Osteoblast (primary cell): ENCODE measurements around the gene RGL2. TPM values are rescaled to one million over a fixed set of nuclear protein-coding genes. Genes with fewer than 3 reads are reported as not detected.

Experiments used
- DNase-seq: peaks from one replicate; pipeline ENCODE4 v3.0.0; 2011; ENCODE audit warnings: low spot score, mixed read lengths; ENCODE audit not compliant: insufficient read length; ENCODE audit errors: missing footprints
- H2AFZ ChIP-seq: 2 replicates; pipeline ENCODE4 v1.6.0; 2011; ENCODE audit warnings: mild to moderate bottlenecking, low read length
- H3K27ac ChIP-seq: 2 replicates; pipeline ENCODE4 v1.5.1; 2011; ENCODE audit warnings: mild to moderate bottlenecking, low read depth, low read length, moderate library complexity
- H3K27me3 ChIP-seq: 2 replicates; pipeline ENCODE4 v1.6.0; 2012; ENCODE audit warnings: mild to moderate bottlenecking, control low read depth, inconsistent platforms, low read length, moderate library complexity; ENCODE audit not compliant: insufficient read depth
- H3K36me3 ChIP-seq: 2 replicates; pipeline ENCODE4 v1.5.1; 2011; ENCODE audit warnings: mild to moderate bottlenecking, low read length, control low read depth, moderate library complexity; ENCODE audit not compliant: insufficient read depth
- H3K4me1 ChIP-seq: 2 replicates; pipeline ENCODE4 v1.5.1; 2011; ENCODE audit warnings: mild to moderate bottlenecking, low read length, control low read depth, moderate library complexity; ENCODE audit not compliant: insufficient read depth
- H3K4me2 ChIP-seq: 2 replicates; pipeline ENCODE4 v1.6.0; 2011; ENCODE audit warnings: mild to moderate bottlenecking, low read length; ENCODE audit not compliant: insufficient read depth
- H3K4me3 ChIP-seq: fragments of 200-600 bp; sonication (generic); 3 replicates; pipeline ENCODE4 v1.5.1; 2012; ENCODE audit warnings: mild to moderate bottlenecking, low read length, inconsistent platforms; ENCODE audit not compliant: insufficient read depth
- H3K79me2 ChIP-seq: 2 replicates; pipeline ENCODE4 v1.6.0; 2012; ENCODE audit warnings: mild to moderate bottlenecking, low read length, control low read depth, inconsistent platforms; ENCODE audit not compliant: insufficient read depth
- H3K9me3 ChIP-seq: 2 replicates; pipeline ENCODE4 v1.5.1; 2011; ENCODE audit warnings: low read depth, low read length, control low read depth
- H4K20me1 ChIP-seq: 2 replicates; pipeline ENCODE4 v1.6.0; 2012; ENCODE audit warnings: mild to moderate bottlenecking, low read length, control low read depth; ENCODE audit not compliant: insufficient read depth
- CTCF ChIP-seq: IDR thresholded peaks from 2 replicates; pipeline ENCODE4 v1.5.1; 2011; ENCODE audit warnings: mild to moderate bottlenecking, low read depth, low read length, moderate library complexity; ENCODE audit errors: extremely low read depth
- total RNA-seq: library from RNA; depleted of rRNA; stranded (reverse); fragments of >200 nt; gene quantifications from 2 replicates; pipeline ENCODE4 v1.2.3, GENCODE V29; 2012

Gene RGL2
- total RNA-seq, 1 donor: 35.5 TPM

DNA sequence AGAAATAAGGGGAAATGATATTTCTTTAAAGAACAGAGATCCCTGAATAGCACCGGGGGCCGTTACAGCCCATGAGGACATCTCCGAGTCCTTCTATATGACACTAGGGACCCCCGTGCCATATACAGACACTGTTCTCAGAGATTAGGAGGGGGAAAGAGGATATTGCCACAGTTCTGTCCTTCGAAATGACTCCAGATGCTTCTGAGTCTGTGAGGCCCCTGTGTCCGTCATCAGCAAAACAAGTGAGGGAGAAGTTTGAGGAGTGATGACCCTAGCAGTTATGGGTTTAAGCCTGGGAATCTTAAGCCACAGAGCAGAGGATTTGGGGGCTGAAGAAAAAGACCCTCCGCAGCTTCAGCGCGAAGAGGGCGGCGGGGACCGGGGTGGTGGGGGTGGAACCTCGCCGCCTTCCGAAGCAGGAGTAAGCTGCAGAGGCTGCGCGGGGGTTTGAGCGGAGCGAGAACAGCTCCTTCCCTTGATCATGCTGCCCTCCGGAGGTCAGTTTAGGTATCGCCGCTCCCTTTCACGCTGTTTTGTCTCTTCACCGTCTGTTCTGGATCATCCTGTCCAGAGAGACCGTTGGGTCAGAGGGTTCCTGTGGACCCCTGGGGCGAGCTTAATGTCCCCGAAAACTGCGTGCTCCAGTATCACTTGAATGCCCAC lies 50.6 kb downstream of the RGL2 start:
- H3K36me3 ChIP-seq: peaks cover 7% of the 10 kb centered on the region
- H3K4me3 ChIP-seq: peak overlapping the region; percentile 74
- H3K27ac ChIP-seq: peak overlapping the region; percentile 95
- no peaks in the 10 kb centered on the region for H4K20me1 ChIP-seq
- H3K27me3 ChIP-seq: no peaks in the 10 kb centered on the region
- H2AFZ ChIP-seq: peak overlapping the region; percentile 88
- peaks cover 44% of the 10 kb centered on the region for H3K4me1 ChIP-seq
- peaks cover 10% of the 10 kb centered on the region for H3K79me2 ChIP-seq
- H3K4me2 ChIP-seq: peak overlapping the region; percentile 95
- peak; percentile 92 for DNase-seq
- peak; percentile 88 for TF ChIP-seq CTCF
- no peaks in the 10 kb centered on the region for H3K9me3 ChIP-seq

DNA sequence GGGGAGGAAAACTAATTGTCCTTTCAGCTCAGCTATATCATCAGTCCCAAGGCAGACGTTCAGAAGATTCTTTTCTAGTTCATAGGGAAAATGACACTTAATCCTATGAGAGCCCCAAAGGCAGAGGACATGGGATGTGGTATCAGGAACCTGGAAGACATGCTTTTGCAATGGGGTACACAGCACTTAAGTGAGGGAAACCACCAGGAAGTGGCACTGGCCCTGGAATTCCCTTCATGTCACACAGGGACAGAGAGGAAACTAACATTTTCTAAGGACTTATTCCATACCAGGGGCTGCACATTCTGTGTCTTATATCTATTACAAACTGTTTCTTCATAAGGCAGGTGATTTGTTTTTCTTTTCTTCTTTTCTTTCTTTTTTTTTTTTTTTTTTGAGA lies 55.3 kb downstream of the RGL2 start:
- H3K4me3 ChIP-seq: no peak overlapping the region
- DNase-seq: no peak
- H3K79me2 ChIP-seq: no peaks in the 10 kb centered on the region
- no peaks in the 10 kb centered on the region for H4K20me1 ChIP-seq
- TF ChIP-seq CTCF: no peak
- H2AFZ ChIP-seq: no peak overlapping the region
- H3K4me1 ChIP-seq: peaks cover 10% of the 10 kb centered on the region
- no peak overlapping the region for H3K4me2 ChIP-seq
- H3K27me3 ChIP-seq: peaks cover 14% of the 10 kb centered on the region
- H3K36me3 ChIP-seq: no peaks in the 10 kb centered on the region
- H3K27ac ChIP-seq: no peak overlapping the region
- H3K9me3 ChIP-seq: no peaks in the 10 kb centered on the region

- no peaks in the 10 kb centered on the region for H4K20me1 ChIP-seq
- no peak overlapping the region for H2AFZ ChIP-seq
Observed at GRCh38 chr6:33241968-33242367, 56.8 kb downstream of the RGL2 start.

More at GRCh38 chr6:33241968-33242367, 56.8 kb downstream of the RGL2 start:
- DNase-seq: no peak
- H3K4me1 ChIP-seq: no peaks in the 10 kb centered on the region
- TF ChIP-seq CTCF: no peak
- H3K27me3 ChIP-seq: peaks cover 14% of the 10 kb centered on the region
- no peak overlapping the region for H3K4me2 ChIP-seq
- no peak overlapping the region for H3K27ac ChIP-seq
- H3K36me3 ChIP-seq: no peaks in the 10 kb centered on the region
- H3K9me3 ChIP-seq: no peaks in the 10 kb centered on the region
- no peak overlapping the region for H3K4me3 ChIP-seq
- H3K79me2 ChIP-seq: no peaks in the 10 kb centered on the region

Other genes starting within 250 kb of the RGL2 start
- gene HLA-DPA1, start 225.3 kb downstream of the RGL2 start, total RNA-seq: 5.4 and 30.4 TPM in 2 replicates
- gene HLA-DPB1, start 223.0 kb downstream of the RGL2 start, total RNA-seq: 8.7 and 12.4 TPM in 2 replicates
- 1.8 TPM in 2 replicates for gene COL11A2, start 106.5 kb downstream of the RGL2 start, total RNA-seq
- gene RXRB, start 98.3 kb downstream of the RGL2 start, total RNA-seq: 19.2 and 20.9 TPM in 2 replicates
- 108 and 109 TPM in 2 replicates for gene SLC39A7, start 98.1 kb downstream of the RGL2 start, total RNA-seq
- gene HSD17B8, start 94.3 kb downstream of the RGL2 start, total RNA-seq: 2.7 and 3.3 TPM in 2 replicates
- 34.0 and 34.2 TPM in 2 replicates for gene RING1, start 90.4 kb downstream of the RGL2 start, total RNA-seq
- 41.3 and 42.7 TPM in 2 replicates for gene VPS52, start 27.1 kb downstream of the RGL2 start, total RNA-seq
- gene RPS18, start 26.9 kb downstream of the RGL2 start, total RNA-seq: 1,994 and 2,278 TPM in 2 replicates
- 3.8 and 4.3 TPM in 2 replicates for gene B3GALT4, start 21.8 kb downstream of the RGL2 start, total RNA-seq
- 85.7 and 86.9 TPM in 2 replicates for gene WDR46, start 9.7 kb downstream of the RGL2 start, total RNA-seq
- 14.1 and 15.9 TPM in 2 replicates for gene PFDN6, start 9.3 kb downstream of the RGL2 start, total RNA-seq
- gene TAPBP, start 15.1 kb upstream of the RGL2 start, total RNA-seq: 90.2 and 92.6 TPM in 2 replicates
- gene ZBTB22, start 18.8 kb upstream of the RGL2 start, total RNA-seq: 18.6 and 19.5 TPM in 2 replicates
- gene DAXX, start 24.0 kb upstream of the RGL2 start, total RNA-seq: 32.7 and 39.4 TPM in 2 replicates
- 3.2 and 4.0 TPM in 2 replicates for gene KIFC1, start 92.9 kb upstream of the RGL2 start, total RNA-seq
- 25.9 and 30.8 TPM in 2 replicates for gene PHF1, start 112.1 kb upstream of the RGL2 start, total RNA-seq
- 89.3 and 122 TPM in 2 replicates for gene CUTA, start 119.2 kb upstream of the RGL2 start, total RNA-seq
- 6.9 and 8.8 TPM in 2 replicates for gene SYNGAP1, start 121.1 kb upstream of the RGL2 start, total RNA-seq
- gene ZBTB9, start 155.6 kb upstream of the RGL2 start, total RNA-seq: 4.1 and 4.7 TPM in 2 replicates